ENCODE measurements around the gene ABCC1. TPM values are rescaled to one million over a fixed set of nuclear protein-coding genes. Genes with fewer than 3 reads are reported as not detected.
"Not testable (repeated sequence)": the region's sequence is repeated elsewhere in the genome, so short reads cannot be mapped to it uniquely, and the experiment has no call there.

ABCC1 gene
- total RNA-seq, 1 donor from 2014 or later, result 34.2 TPM

- intact Hi-C loops (cut with DNase I), result no loop called here
- no peak for ATAC-seq
- DNase-seq (ENCODE audit: low spot score), result no peak
Measured at GRCh38 chr16:16140537-16140936, 191.1 kb downstream of the ABCC1 start.

GRCh38 chr16:16141141-16141540 lies 191.7 kb downstream of the ABCC1 start:
- DNase-seq (ENCODE audit: low spot score), result no peak
- intact Hi-C loops (cut with DNase I), result no loop called here
- ATAC-seq, result no peak

GRCh38 chr16:16141784-16142396 lies 192.5 kb downstream of the ABCC1 start:
- intact Hi-C loops (cut with DNase I), result no loop called here
- DNase-seq (ENCODE audit: low spot score), result no peak
- no peak for ATAC-seq

GRCh38 chr16:16143038-16143763 lies 193.8 kb downstream of the ABCC1 start:
- ATAC-seq (no peak), DNase-seq (ENCODE audit: low spot score) (no peak)
- intact Hi-C loops (cut with DNase I), result no loop called here

- ATAC-seq, result no peak
- intact Hi-C loops (cut with DNase I), result no loop called here
- DNase-seq (ENCODE audit: low spot score), result no peak
Measured at GRCh38 chr16:16143931-16144330, 194.5 kb downstream of the ABCC1 start.

GRCh38 chr16:16144416-16144815 lies 195.0 kb downstream of the ABCC1 start:
- ATAC-seq, result no peak

GRCh38 chr16:16145286-16145685 lies 195.9 kb downstream of the ABCC1 start:
- DNase-seq (ENCODE audit: low spot score) (no peak), ATAC-seq (no peak)
- intact Hi-C loops (cut with DNase I), result no loop called here

More at GRCh38 chr16:16144416-16144815, 195.0 kb downstream of the ABCC1 start:
- DNase-seq (ENCODE audit: low spot score), result no peak
- intact Hi-C loops (cut with DNase I), result no loop called here

- no peak for DNase-seq (ENCODE audit: low spot score)
- intact Hi-C loops (cut with DNase I), result no loop called here
- no peak for ATAC-seq
Measured at GRCh38 chr16:16146380-16147315, 197.2 kb downstream of the ABCC1 start.

- ATAC-seq (no peak), DNase-seq (ENCODE audit: low spot score) (no peak)
- intact Hi-C loops (cut with DNase I), result no loop called here
Measured at GRCh38 chr16:16147316-16147999, 198.0 kb downstream of the ABCC1 start.

GRCh38 chr16:16148000-16148599 lies 198.7 kb downstream of the ABCC1 start:
- intact Hi-C loops (cut with DNase I); ATAC-seq; DNase-seq (ENCODE audit: low spot score): not testable (repeated sequence)

GRCh38 chr16:16148755-16149154 lies 199.3 kb downstream of the ABCC1 start:
- intact Hi-C loops (cut with DNase I), result no loop called here
- ATAC-seq (no peak), DNase-seq (ENCODE audit: low spot score) (no peak)

- no peak for ATAC-seq
- intact Hi-C loops (cut with DNase I), result no loop called here
- DNase-seq (ENCODE audit: low spot score), result no peak
Measured at GRCh38 chr16:16149710-16150116, 200.3 kb downstream of the ABCC1 start.

- ATAC-seq (peak; percentile 81), DNase-seq (ENCODE audit: low spot score) (no peak)
- intact Hi-C loops (cut with DNase I), result no loop called here
Measured at GRCh38 chr16:16150117-16150877, 200.9 kb downstream of the ABCC1 start.

GRCh38 chr16:16150878-16151152 lies 201.4 kb downstream of the ABCC1 start:
- DNase-seq (ENCODE audit: low spot score), result no peak
- no peak for ATAC-seq
- intact Hi-C loops (cut with DNase I), result no loop called here

GRCh38 chr16:16151315-16151714 lies 201.9 kb downstream of the ABCC1 start:
- DNase-seq (ENCODE audit: low spot score), result no peak
- no peak for ATAC-seq
- intact Hi-C loops (cut with DNase I), result no loop called here

- intact Hi-C loops (cut with DNase I); DNase-seq (ENCODE audit: low spot score); ATAC-seq: not testable (repeated sequence)
Measured at GRCh38 chr16:16153000-16153399, 203.6 kb downstream of the ABCC1 start.

GRCh38 chr16:16154281-16154951 lies 205.0 kb downstream of the ABCC1 start:
- ATAC-seq (no peak), DNase-seq (ENCODE audit: low spot score) (no peak)
- intact Hi-C loops (cut with DNase I), result no loop called here

GRCh38 chr16:16155234-16155633 lies 205.8 kb downstream of the ABCC1 start:
- DNase-seq (ENCODE audit: low spot score), result no peak
- ATAC-seq, result no peak
- intact Hi-C loops (cut with DNase I), result no loop called here
